DMS 273 (cell line): ENCODE data around the gene HELZ.
"Not testable (repeated sequence)": the region's sequence is repeated elsewhere in the genome, so short reads cannot be mapped to it uniquely, and the experiment has no call there.

Source experiments
- DNase-seq: peaks from one replicate; lab custom pipeline; 2025; ENCODE audit not compliant: unreplicated experiment; lab: John Stamatoyannopoulos, UW

Gene HELZ

GRCh38 chr17:67265436-67266019 lies 20.5 kb upstream of the HELZ start:
- no peak for DNase-seq

- DNase-seq: no peak
Observed at GRCh38 chr17:67262435-67263117, 17.6 kb upstream of the HELZ start.

GRCh38 chr17:67260170-67260987 lies 15.4 kb upstream of the HELZ start:
- no peak for DNase-seq

GRCh38 chr17:67258821-67259468 lies 13.9 kb upstream of the HELZ start:
- no peak for DNase-seq

DNA sequence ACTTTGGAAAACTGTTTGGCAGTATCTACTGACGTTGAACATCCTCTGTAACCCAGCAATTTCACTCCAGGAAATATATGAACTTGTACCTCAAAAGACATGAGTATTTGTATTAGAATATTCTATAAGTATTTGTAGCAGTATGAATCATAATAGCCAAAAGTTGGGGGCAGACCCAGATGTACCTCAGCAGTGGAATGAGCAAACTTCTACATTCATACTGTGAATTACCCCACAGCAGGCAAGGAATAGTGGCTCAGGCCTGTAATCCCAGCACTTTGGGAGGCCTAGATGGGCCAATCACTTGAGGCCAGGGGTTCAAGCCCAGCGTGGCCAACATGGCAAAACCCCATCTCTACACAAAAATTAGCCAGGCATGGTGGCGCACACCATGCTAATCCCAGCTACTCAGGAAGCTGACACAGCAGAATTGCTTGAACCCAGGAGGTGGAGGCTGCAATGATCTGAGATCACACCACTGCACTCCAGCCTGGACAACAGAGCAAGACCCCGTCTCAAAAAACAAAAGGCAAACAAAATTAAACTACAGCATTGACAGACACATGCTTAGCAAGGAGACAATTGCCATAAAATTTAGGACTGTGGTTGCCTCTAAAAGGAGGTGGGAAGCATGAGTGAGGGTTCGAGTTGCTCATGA lies 11.2 kb upstream of the HELZ start:
- DNase-seq: no peak

- no peak for DNase-seq
Observed at GRCh38 chr17:67253384-67253783, 8.4 kb upstream of the HELZ start.

GRCh38 chr17:67251586-67251985 lies 6.6 kb upstream of the HELZ start:
- not testable (repeated sequence) for DNase-seq

DNA sequence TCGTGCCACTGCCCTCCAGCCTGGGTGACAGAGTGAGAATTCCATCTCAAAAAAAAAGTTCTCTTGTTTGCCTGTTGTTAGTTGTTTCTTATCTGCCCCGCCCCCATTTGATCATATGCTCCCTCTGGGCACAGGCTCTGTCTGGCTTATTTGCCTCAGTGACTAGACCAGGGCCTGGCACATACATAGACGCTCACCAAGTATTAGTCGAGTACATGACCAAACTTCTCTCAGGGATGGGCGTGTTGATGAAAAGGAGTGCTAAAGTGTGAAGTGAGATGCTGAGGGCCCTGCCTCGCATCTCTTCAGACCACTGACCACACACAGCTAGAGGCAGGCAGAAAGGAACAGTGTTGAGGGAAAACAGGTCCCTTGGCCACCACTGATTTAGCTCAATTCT lies 3.3 kb upstream of the HELZ start:
- no peak for DNase-seq

DNA sequence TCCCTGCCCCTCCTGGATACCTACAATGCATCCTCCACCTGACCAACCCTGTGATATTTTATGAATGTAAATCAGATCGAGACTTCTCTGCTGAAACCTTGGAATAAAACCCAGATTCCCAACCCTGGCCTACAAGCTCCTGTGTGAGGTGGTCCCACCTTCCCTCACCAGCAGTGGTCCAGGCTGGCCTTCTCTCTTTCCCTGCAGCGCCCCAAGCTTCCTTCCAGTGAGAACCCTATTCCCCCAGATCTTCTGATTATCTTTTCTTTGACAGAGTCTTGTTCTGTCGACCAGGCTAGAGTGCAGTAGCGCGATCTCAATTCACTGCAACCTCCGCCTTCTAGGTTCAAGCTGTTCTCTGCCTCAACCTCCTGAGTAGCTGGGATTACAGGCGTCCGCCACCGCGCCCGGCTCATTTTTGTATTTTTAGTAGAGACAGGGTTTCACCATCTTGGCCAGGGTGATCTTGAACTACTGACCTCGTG lies 2.5 kb upstream of the HELZ start:
- DNase-seq: no peak

DNA sequence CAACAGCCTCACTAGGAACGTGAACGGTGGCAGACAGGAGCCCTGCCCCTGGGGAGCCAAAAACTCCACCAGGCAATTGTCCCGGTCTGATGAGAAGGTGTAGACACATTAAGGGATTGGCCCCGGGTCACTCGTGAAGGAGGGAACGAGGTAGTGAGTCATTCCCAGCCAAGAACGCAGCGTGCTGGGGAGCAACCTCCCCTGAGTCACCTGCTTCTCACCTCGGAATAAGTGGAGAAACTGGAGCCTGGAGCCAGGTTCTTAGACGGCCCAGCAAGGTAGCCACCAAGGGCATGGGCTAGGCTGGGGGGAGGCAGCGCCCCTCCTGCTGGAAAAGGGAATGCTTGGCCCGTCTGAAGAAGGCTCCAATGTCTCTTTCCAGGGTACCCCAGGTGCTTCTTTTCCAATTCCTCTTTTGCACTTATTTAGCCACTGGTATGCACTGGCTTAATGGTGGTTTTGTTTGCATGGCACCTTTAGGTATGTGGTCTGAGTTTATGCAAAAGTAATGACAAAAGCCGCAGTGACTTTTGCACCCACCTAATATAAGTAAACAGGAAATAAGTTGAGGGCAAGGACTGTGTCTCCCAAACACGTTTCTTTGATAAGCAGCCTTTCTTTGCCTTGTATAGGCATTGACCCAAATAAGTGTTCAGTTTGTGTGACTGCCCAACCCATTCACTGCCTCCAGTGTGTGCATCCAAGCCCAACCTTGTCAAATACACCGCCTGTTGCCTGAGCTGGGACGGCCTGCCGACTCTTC lies 1.8 kb upstream of the HELZ start:
- peak; percentile 38 for DNase-seq

DNA sequence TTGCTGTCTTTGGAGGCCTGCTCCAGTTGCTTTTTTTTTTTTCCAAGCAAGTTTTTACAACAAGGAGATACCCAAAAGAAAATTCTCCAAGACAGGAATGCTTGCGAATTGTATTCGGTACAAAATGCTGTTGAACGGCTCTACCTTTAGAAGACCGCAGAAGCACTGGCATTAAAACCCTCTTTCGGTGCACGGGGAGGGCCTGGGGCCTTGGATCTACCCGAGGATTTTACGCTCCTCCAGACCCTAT lies 1.3 kb upstream of the HELZ start:
- DNase-seq: no peak

DNA sequence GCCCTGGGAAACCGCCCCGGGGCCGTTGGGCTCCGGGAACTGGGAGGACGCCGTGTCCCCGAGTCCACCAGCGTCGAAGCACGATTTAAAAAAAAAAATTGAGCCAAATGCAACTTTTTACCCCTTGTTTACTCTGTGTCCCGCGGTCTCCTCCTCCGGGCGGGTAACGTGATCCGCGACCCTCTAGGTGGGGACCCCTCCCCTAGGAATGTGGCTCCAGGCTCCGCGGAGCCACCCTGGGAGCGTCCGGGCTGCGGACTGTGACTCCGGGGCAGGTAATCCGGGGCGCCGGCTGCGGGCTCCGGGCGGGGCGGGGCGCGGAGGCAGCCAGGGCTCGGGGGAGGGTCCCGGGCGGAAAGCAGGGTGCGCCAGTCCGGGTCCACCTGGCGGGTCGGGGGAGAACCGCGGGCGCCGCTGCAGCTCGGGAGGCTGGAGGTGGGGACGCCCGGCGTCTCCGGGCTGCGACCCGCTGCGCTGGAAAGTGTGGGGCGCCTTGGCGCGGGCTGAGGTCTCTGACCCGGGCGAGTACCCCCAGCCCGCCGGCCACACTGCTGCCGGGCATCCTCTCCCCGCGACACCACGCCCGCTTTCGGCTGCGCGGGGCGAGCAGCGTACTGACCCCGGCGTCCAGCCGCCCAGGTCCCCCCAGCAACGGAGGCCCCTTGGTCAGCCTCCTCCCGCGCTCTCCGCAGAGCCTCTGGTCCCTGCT lies 852 bp upstream of the HELZ start:
- DNase-seq: peak; percentile 62

DNA sequence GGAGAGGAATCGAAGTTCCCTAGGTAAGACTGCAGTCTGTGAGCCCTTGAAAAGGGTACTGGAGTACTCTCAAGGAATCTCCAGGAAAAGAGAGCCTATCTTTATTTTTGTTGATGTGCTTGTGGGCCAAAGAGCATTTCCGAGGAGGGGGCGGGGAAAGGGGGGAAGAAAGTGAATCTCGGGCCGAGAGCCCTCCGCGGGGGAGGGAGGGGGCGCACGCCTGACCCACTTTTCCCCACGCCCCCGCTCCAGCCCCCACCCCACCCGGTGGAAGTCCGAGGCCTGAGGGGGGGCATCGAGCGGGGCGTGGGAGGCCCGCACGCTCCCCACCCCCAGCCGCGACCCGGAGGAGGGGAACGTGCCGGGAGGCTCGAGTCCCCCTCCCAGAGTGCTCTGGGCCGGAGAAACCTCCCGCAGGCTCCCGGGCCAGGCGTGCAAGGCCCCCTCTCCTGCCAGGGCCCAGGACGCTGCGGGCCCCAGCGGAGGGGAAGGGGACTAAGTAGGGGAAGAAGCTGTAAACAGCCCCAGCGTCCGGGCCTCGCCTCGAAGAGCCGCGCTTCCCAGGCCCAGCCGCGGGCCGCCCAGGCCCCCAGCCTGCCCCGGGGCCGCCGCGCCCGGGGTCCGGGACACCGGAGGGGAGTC lies 444 bp downstream of the HELZ start:
- DNase-seq: peak; percentile 57

DNA sequence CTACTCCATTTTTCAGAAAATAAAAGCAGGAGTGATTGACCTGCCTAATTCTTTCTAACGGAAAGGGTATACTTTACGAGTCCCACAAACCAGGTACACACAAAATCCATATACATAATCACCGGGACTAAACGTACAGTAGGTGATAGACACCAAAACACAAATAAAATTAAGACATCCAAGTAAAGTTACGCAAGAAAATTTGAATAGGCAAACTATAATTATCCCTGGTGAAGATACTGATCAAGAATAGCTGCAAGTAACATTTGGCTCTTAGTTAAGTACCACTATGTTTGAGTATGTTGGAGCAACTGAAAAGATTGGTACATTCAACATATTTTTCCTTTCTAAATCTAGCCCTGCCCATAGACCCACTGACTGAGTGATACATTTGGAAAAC lies 1.7 kb downstream of the HELZ start:
- no peak for DNase-seq

DNA sequence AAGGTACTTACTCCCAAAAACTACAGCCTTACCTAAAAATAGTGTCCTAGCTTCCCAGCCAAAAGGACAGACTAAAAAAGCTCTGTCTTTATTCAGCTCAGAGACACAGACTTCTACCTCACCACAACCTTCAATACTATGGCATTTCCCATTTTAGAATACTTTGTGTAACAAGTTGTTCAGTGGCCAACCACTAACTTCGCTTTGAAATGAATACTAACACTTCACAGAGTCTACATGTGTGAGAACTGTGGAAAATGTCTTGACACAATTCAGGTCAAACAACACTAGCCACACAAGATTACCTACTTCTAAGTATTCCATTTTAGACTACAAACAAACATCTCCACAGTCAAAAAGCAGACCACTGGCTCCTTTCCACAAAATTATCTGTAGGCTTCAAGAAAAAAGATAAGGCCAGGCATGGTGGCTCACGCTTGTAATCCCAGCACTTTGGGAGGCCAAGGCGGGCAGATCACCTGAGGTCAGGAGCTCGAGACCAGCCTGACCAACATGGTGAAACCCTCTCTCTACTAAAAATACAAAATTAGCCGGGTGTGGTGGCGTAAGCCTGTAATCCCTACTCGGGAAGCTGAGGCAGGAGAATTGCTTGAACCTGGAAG lies 3.2 kb downstream of the HELZ start:
- DNase-seq: no peak

- DNase-seq: no peak
Observed at GRCh38 chr17:67239597-67239996, 5.4 kb downstream of the HELZ start.

GRCh38 chr17:67238991-67239390 lies 6.0 kb downstream of the HELZ start:
- no peak for DNase-seq

- no peak for DNase-seq
Observed at GRCh38 chr17:67232441-67232840, 12.6 kb downstream of the HELZ start.
